Bone marrow (tissue), 2 donors: Measurements from ENCODE around the gene MFSD2A.
"Not testable (repeated sequence)": the region's sequence is repeated elsewhere in the genome, so short reads cannot be mapped to it uniquely, and the experiment has no call there.

Experiments
- DNase-seq, 2 donors: peaks; one replicate each; lab custom pipeline; 2025; lab: John Stamatoyannopoulos, UW

Gene MFSD2A

DNA sequence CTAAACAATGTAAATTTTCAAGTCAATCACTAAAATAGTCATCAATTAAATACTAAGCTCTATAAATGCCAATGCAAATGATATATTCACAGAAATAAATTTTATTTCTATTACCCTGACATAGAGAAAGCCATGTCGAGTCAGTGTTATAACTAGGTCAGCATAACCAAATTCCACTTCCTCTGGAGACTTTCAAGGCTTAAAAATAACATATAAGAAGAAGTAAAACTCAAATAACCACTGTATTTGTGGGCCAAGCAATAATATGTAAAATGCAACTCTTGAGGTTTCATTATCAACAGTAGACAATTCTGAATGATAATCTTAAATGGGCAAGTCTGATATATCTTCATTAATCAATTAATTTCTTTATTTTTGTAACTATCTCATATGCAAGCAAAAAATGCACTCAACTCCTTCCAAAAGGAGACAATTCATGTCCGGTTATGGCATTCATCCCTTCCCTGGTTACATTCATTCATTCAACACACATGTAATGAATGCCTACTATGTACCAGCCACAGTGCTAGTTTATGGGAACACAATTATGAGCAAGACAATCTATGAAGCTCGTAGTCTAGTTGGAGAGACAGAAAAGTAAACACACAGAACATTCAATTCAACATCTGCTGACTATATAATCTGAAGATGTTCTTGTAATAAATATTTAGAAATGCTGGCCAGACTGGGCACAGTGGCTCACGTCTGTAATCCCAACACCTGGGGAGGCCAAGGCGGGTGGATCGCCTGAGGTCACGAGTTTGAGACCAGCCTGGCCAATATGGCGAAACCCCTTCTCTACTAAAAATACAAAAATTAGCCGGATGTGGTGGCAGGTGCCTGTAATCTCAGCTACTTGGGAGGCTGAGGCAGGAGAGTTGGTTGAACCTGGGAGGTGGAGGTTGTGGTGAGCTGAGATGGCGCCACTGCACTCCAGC lies 48.5 kb downstream of the MFSD2A start:
- DNase-seq = no peak

DNA sequence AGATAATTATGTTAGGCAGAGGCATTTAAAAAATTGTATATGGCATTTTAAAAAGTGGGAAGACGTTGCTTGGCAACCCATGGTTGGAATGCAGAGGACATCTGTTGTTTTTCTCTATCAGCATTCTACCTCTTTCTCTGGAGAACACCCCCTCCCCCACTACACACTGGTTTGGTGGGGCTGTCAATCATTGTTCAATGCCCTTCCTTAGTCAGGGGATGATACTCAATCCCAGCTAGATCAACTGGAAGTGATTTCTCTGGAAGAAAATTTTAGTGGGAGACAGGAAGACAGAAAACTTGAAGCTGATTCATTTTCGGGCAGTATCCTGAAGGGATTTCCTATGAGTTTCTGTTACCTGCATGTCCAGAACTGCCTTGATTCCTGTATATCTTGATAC lies 49.9 kb downstream of the MFSD2A start:
- DNase-seq = no peak

DNA sequence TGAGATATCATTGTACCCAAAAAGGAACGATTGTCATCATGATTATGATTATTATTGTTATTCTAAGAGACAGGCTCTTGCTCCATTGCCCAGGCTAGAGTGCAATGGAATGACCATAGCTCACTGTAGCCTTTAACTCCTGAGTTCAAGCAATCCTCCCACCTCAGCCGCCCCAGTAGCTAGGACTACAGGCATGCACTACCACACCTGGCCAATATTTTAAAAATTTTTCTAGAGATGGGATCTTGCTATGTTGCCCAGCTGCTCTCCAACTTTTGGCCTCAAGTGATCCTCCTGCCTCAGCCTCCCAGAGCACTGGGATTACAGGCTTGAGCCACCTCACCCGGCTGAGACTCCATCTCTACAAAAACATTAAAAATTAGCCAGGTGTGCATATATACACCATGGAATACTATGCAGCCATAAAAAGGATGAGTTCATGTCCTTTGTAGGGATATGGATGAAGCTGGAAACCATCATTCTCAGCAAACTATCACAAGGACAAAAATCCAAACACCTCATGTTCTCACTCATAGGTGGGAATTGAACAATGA lies 52.6 kb downstream of the MFSD2A start:
- DNase-seq = not testable (repeated sequence)

DNA sequence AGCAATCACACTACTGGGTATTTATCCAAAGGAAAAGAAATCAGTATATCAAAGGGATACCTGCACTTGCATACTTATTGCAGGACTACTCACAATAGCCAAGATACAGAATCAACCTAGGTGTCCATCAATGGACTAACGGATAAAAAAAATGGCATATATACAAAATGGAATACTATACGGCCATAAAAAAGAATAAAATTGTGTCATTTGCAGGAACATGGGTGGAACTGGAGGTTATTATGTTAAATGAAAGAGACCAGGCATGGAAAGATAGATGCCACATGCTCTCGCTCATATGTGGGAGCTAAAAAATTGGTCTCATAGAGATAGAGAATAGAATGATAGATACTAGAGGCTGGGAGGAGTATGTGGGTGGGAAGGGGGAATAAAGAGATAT lies 56.3 kb downstream of the MFSD2A start:
- no peak for DNase-seq

DNA sequence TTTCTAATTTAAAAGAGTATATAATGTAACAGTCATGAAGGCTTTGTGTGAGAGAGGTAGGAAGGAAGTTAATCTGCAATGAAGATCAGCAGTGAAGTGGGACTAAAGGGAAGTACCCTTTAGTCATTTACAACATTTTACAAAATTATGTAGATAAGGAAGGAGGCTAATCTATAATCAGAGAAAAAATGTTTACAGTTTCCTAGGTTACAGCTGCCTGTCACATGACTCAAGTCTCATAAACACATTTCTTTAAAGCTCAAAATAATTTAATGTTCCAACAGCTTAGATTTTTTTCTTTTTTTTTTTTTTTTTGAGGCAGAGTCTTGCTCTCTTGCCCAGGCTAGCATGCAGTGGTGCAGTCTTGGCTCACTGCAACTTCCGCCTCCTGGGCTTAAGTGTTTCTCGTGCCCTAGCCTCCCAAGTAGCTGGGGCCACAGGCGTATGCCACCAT lies 59.3 kb downstream of the MFSD2A start:
- peak in 1 of 2 donors; percentile 90 for DNase-seq

DNA sequence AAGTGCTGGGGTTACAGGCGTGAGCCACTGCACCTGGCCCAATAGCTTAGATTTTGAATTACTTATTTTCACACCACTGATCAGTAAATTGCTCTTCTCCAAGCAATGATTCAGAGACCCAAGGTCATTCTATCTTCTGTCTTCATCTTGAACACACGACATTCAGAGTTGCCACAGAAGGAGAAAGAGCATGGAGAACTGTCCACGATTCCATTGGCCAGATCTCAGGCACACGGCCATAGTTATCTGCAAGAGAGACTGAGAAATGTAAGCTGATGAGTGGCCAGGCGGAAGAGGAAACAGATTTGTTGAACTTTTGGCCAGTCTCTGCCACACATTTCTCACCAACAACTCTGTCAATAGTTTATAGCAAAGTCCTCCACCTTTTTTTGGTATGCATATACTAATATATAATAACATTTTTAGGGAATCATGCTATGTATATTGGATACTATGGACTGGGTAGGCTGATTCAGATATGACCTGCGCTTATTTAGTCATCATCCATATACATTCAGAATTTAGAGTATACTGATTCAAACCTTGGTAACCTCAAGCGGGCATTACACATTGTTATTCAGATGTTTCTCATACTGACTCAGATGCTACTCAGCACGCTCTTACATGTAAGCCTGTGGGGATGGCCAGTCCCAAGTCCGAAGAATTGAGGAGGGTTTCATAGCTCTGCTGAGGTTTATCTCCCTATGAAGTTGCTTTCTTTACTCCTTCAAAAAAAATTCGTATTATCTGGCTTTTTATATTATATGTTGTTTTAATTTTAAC lies 60.1 kb downstream of the MFSD2A start:
- DNase-seq = no peak

DNA sequence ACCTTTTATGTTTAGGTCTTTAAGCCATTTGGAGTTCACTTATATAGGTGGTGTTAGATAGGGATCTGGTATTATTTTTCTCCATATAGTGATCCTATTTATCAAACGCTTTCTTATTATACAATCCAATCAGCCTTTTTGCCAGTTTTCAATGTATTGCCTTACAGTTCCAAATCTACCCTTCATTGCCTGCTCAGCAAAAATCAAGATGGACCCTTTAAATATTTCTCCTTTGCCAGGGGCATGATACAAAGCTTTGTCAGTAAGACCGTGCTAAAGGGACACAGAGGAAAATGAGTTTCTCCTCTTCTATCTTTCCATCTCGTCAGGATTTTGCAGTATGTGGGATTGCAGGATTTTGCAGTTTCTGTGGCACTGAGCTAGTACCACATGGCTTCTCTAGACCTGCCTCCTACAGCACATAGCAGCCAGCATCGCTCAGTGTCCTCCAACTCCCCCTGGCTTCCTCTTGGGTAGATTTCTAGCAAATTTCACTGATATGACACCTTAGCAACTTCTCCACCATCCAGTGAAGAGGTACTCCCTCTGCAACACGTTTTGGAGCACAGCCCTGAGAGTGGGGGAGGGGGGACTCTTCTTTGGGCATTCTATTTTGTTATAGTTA lies 63.1 kb downstream of the MFSD2A start:
- no peak for DNase-seq
